ENCODE data around the gene TMPRSS4. TPM values are rescaled to one million over a fixed set of nuclear protein-coding genes. Genes with fewer than 3 reads are reported as not detected.
A peak's percentile ranks its signal among the peaks of the same experiment; 100 is the strongest.

The TMPRSS4 gene
- total and polyA plus RNA-seq, 9 of the 15 experiments (the other 6 are each of a cell fraction or from before 2014, with no cell fraction given): 4.0 to 10.0 (median 5.6) TPM

GRCh38 chr11:118068206-118068944, 8.5 kb upstream of the TMPRSS4 start (continued):
- TF ChIP-seq RREB1 (CRISPR knock-in tag; IDR thresholded peaks at IDR 0.05) (no peak), CTCF (IDR thresholded peaks at IDR 0.05 in 2 of 3, conservative IDR thresholded peaks at IDR 0.05 in 1 of 3; ENCODE audit: insufficient read depth in 2 of 3, low read depth in 1 of 3, low read length in 3 of 3) (peak; percentile 74 to 83 (median 79)), ZNF785 (CRISPR knock-in tag; IDR thresholded peaks at IDR 0.05) (no peak), POLR3G (IDR thresholded peaks at IDR 0.05; ENCODE audit: extremely low read depth, insufficient read length, insufficient replicate concordance) (no peak), ZNF668 (CRISPR knock-in tag; IDR thresholded peaks at IDR 0.05) (no peak), REST (IDR thresholded peaks at IDR 0.05; ENCODE audit: borderline replicate concordance) (peak; percentile 74; the same call in 1 of the 2 replicates), REST (CRISPR knock-in tag; IDR thresholded peaks at IDR 0.05; ENCODE audit: low read depth) (no peak), VEZF1 (CRISPR knock-in tag; IDR thresholded peaks at IDR 0.05) (no peak)
